ENCODE measurements around the gene ARHGEF4. TPM values are rescaled to one million over a fixed set of nuclear protein-coding genes. Genes with fewer than 3 reads are reported as not detected.

ARHGEF4 gene
- polyA plus RNA-seq, 3 donors, result 0.05 TPM; not detected in 2

DNA sequence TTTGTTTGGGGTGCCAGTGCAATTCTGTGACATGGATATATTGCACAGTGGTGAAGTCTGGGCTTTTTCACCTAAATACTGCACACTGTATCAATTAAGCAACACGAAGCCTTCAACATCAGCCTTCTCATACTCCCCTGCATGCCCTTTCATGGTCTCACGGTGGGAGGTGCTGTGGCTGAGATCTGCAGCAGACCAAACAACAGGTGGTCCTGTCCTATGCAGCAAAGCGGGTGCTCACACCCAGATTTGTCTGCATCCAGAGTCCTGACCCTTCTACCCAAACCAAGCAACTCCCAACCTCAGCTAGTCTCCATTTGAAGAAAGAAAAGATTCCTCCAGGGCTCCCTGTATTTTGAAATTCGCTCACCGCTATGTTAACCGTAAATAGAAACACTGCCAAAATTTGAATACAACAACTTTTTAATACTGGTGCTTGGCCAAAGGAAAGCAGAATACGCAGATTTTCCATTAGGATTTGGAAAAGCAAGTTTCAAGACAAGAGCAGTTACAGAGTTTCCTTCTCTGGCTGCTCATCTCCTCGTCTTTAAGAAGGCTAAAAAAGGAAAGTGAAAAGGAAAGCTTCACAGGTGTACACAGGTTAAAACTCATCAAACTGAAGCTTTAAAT, 221.6 kb downstream of the ARHGEF4 start:
- H4K20me1 ChIP-seq (ENCODE audit: insufficient read depth, low read length), result peaks cover 95% of the 10 kb centered on the region
- 97% methylated on average over 4 of the region's 8 CpGs for WGBS (ENCODE audit: insufficient coverage)
- H3K4me3 ChIP-seq (replicated peaks in 1 of 3; ENCODE audit: low read depth in 2 of 3, low read length in 3 of 3), result no peak overlapping the region
- no peak overlapping the region for H3K4me2 ChIP-seq (replicated peaks; ENCODE audit: extremely low read depth, low read length, poor library complexity, severe bottlenecking)
- TF ChIP-seq CTCF (IDR thresholded peaks at IDR 0.05), result no peak
- Mint-ChIP-seq H3K4me3 (no peak overlapping the region), H3K4me1 (no peaks in the 10 kb centered on the region), H3K27me3 (ENCODE audit: low read depth in 3 of 3) (no peaks in the 10 kb centered on the region), H3K9me3 (peaks cover 0 to 2% (median 0%) of the 10 kb centered on the region in 7 donors), H3K36me3 (peaks cover 70 to 94% of the 10 kb centered on the region in 2 donors), H3K27ac (peak overlapping the region in 2 of 7 donors; percentile 24 to 25)
- DNase-seq, result no peak
- peaks cover 73% of the 10 kb centered on the region for H3K79me2 ChIP-seq (ENCODE audit: insufficient read depth, low read length)
- no peaks in the 10 kb centered on the region for H3K27me3 ChIP-seq (ENCODE audit: control insufficient read depth in 2 of 2, insufficient read depth in 2 of 2, low read length in 2 of 2)
- no peaks in the 10 kb centered on the region for H3K4me1 ChIP-seq (ENCODE audit: control insufficient read depth in 1 of 2, insufficient read depth in 2 of 2, low read length in 2 of 2)
- H3K9me3 ChIP-seq (replicated peaks in 1 of 2; ENCODE audit: control insufficient read depth in 1 of 2, insufficient read depth in 1 of 2, low read length in 2 of 2), result no peaks in the 10 kb centered on the region
- H3K27ac ChIP-seq (ENCODE audit: low read depth in 1 of 2, low read length in 2 of 2), result no peak overlapping the region
- H2AFZ ChIP-seq (ENCODE audit: insufficient read depth, low read depth, low read length, poor library complexity, severe bottlenecking), result no peak overlapping the region
- peaks cover 68 to 94% of the 10 kb centered on the region in 2 donors for H3K36me3 ChIP-seq (replicated peaks in 1 of 2; ENCODE audit: control insufficient read depth in 1 of 2, insufficient read depth in 2 of 2, low read length in 2 of 2)
- H3K9ac ChIP-seq (ENCODE audit: insufficient read depth, low read length, poor library complexity, severe bottlenecking), result no peak overlapping the region
- intact Hi-C loops (cut with micrococcal nuclease), result no loop called here

- H3K27me3 Mint-ChIP-seq (ENCODE audit: low read depth in 3 of 3), result no peaks in the 10 kb centered on the region
- Histone ChIP-seq H3K4me2 (replicated peaks; ENCODE audit: extremely low read depth, low read length, poor library complexity, severe bottlenecking) (no peak overlapping the region), H3K79me2 (ENCODE audit: insufficient read depth, low read length) (peaks cover 79% of the 10 kb centered on the region), H3K27ac (ENCODE audit: low read depth in 1 of 2, low read length in 2 of 2) (no peak overlapping the region), H3K36me3 (replicated peaks in 1 of 2; ENCODE audit: control insufficient read depth in 1 of 2, insufficient read depth in 2 of 2, low read length in 2 of 2) (peaks cover 65 to 91% of the 10 kb centered on the region in 2 donors), H3K4me1 (ENCODE audit: control insufficient read depth in 1 of 2, insufficient read depth in 2 of 2, low read length in 2 of 2) (no peaks in the 10 kb centered on the region), H3K9me3 (replicated peaks in 1 of 2; ENCODE audit: control insufficient read depth in 1 of 2, insufficient read depth in 1 of 2, low read length in 2 of 2) (no peaks in the 10 kb centered on the region), H3K27me3 (ENCODE audit: control insufficient read depth in 2 of 2, insufficient read depth in 2 of 2, low read length in 2 of 2) (no peaks in the 10 kb centered on the region), H2AFZ (ENCODE audit: insufficient read depth, low read depth, low read length, poor library complexity, severe bottlenecking) (no peak overlapping the region), H3K4me3 (replicated peaks in 1 of 3; ENCODE audit: low read depth in 2 of 3, low read length in 3 of 3) (no peak overlapping the region), H4K20me1 (ENCODE audit: insufficient read depth, low read length) (peaks cover 94% of the 10 kb centered on the region), H3K9ac (ENCODE audit: insufficient read depth, low read length, poor library complexity, severe bottlenecking) (no peak overlapping the region)
- intact Hi-C loops (cut with micrococcal nuclease), result no loop called here
- 100% methylated on average over 1 of the region's 4 CpGs for WGBS (ENCODE audit: insufficient coverage)
- no peak overlapping the region for H3K4me3 Mint-ChIP-seq
- peaks cover 68 to 93% of the 10 kb centered on the region in 2 donors for H3K36me3 Mint-ChIP-seq
- H3K4me1 Mint-ChIP-seq, result no peaks in the 10 kb centered on the region
- H3K27ac Mint-ChIP-seq, result peak overlapping the region in 2 of 7 donors; percentile 3 to 46
- TF ChIP-seq CTCF (IDR thresholded peaks at IDR 0.05), result no peak
- no peak for DNase-seq
- H3K9me3 Mint-ChIP-seq, result peaks cover 0 to 2% (median 0%) of the 10 kb centered on the region in 7 donors
Observed at GRCh38 chr2:131058920-131059319, 222.2 kb downstream of the ARHGEF4 start.

Measured in CD14-positive monocyte (primary cell).